ENCODE results near the gene MOB3C.

The MOB3C gene

GRCh38 chr1:46647611-46648010 lies 31.0 kb upstream of the MOB3C start:
- Histone ChIP-seq H3K79me2 (ENCODE audit: insufficient read depth, low read length) (no peaks in the 10 kb centered on the region), H3K27ac (ENCODE audit: low read depth, low read length) (no peak overlapping the region), H3K4me3 (ENCODE audit: insufficient read depth, low read length, poor library complexity, severe bottlenecking) (no peak overlapping the region), H3F3A (ENCODE audit: insufficient read depth) (no peaks in the 10 kb centered on the region), H3K9me2 (replicated peaks; ENCODE audit: insufficient read depth, low read length) (no peaks in the 10 kb centered on the region), H3K9me3 (ENCODE audit: insufficient read depth, low read length) (peaks cover 4% of the 10 kb centered on the region; the same call in 1 of the 2 replicates), H3K4me2 (ENCODE audit: low read depth, low read length, poor library complexity, severe bottlenecking) (no peak overlapping the region), H3K9ac (ENCODE audit: low read length) (no peak overlapping the region), H2AFZ (ENCODE audit: low read depth, low read length, severe bottlenecking) (no peak overlapping the region), H3K27me3 (ENCODE audit: low read length) (no peaks in the 10 kb centered on the region), H3K36me3 (ENCODE audit: low read length) (peaks cover 15% of the 10 kb centered on the region), H4K20me1 (ENCODE audit: low read depth, low read length) (no peaks in the 10 kb centered on the region)
- TF ChIP-seq EZH2phosphoT487 (conservative IDR thresholded peaks at IDR 0.05; ENCODE audit: low read length) = no peak

GRCh38 chr1:46646844-46647243 lies 30.2 kb upstream of the MOB3C start:
- H3F3A ChIP-seq (ENCODE audit: insufficient read depth) = no peaks in the 10 kb centered on the region
- H3K9me2 ChIP-seq (replicated peaks; ENCODE audit: insufficient read depth, low read length) = no peaks in the 10 kb centered on the region
- TF ChIP-seq EZH2phosphoT487 (conservative IDR thresholded peaks at IDR 0.05; ENCODE audit: low read length) = no peak
- TF ChIP-seq CTCF (IDR thresholded peaks at IDR 0.05; ENCODE audit: insufficient read depth, low read length, poor library complexity, severe bottlenecking) = no peak
- H3K27ac ChIP-seq (ENCODE audit: low read depth, low read length) = no peak overlapping the region
- H3K27me3 ChIP-seq (ENCODE audit: low read length) = no peaks in the 10 kb centered on the region
- H3K9me3 ChIP-seq (ENCODE audit: insufficient read depth, low read length) = peaks cover 4% of the 10 kb centered on the region; the same call in 1 of the 2 replicates
- H3K36me3 ChIP-seq (ENCODE audit: low read length) = peaks cover 10% of the 10 kb centered on the region
- no peak overlapping the region for H2AFZ ChIP-seq (ENCODE audit: low read depth, low read length, severe bottlenecking)
- H3K9ac ChIP-seq (ENCODE audit: low read length) = no peak overlapping the region
- H3K79me2 ChIP-seq (ENCODE audit: insufficient read depth, low read length) = no peaks in the 10 kb centered on the region
- no peaks in the 10 kb centered on the region for H4K20me1 ChIP-seq (ENCODE audit: low read depth, low read length)
- H3K4me3 ChIP-seq (ENCODE audit: insufficient read depth, low read length, poor library complexity, severe bottlenecking) = no peak overlapping the region
- no peak overlapping the region for H3K4me2 ChIP-seq (ENCODE audit: low read depth, low read length, poor library complexity, severe bottlenecking)

- no peaks in the 10 kb centered on the region for H4K20me1 ChIP-seq (ENCODE audit: low read depth, low read length)
- peaks cover 4% of the 10 kb centered on the region; the same call in 1 of the 2 replicates for H3K9me3 ChIP-seq (ENCODE audit: insufficient read depth, low read length)
- no peak overlapping the region for H3K4me3 ChIP-seq (ENCODE audit: insufficient read depth, low read length, poor library complexity, severe bottlenecking)
- H3K9ac ChIP-seq (ENCODE audit: low read length) = no peak overlapping the region
- H3K36me3 ChIP-seq (ENCODE audit: low read length) = peaks cover 10% of the 10 kb centered on the region
- no peak overlapping the region for H3K4me2 ChIP-seq (ENCODE audit: low read depth, low read length, poor library complexity, severe bottlenecking)
- H3K27me3 ChIP-seq (ENCODE audit: low read length) = no peaks in the 10 kb centered on the region
- no peaks in the 10 kb centered on the region for H3F3A ChIP-seq (ENCODE audit: insufficient read depth)
- no peak overlapping the region for H3K27ac ChIP-seq (ENCODE audit: low read depth, low read length)
- H2AFZ ChIP-seq (ENCODE audit: low read depth, low read length, severe bottlenecking) = no peak overlapping the region
- no peaks in the 10 kb centered on the region for H3K79me2 ChIP-seq (ENCODE audit: insufficient read depth, low read length)
- no peaks in the 10 kb centered on the region for H3K9me2 ChIP-seq (replicated peaks; ENCODE audit: insufficient read depth, low read length)
- no peak for TF ChIP-seq CTCF (IDR thresholded peaks at IDR 0.05; ENCODE audit: insufficient read depth, low read length, poor library complexity, severe bottlenecking)
- TF ChIP-seq EZH2phosphoT487 (conservative IDR thresholded peaks at IDR 0.05; ENCODE audit: low read length) = no peak
Measured at GRCh38 chr1:46646331-46646730, 29.7 kb upstream of the MOB3C start.

DNA sequence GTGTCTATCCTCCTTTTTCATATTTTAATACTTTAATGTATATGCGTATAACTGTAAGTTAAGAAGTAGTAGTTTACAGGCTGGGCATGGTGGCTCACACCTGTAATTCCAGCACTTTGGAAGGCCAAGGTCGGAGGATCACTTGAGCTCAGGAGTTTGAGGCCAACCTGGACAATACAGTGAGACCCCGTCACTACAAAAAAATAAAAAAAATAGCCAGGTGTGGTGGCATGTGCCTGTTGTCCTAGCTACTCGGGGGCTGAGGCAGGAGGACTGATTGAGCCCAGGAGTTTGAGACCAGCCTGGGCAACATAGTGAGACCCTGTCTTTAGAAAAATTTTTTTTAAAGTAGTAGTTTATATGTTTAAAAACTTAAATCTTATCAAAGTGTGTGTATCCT lies 29.2 kb upstream of the MOB3C start:
- Histone ChIP-seq H3K9me2 (replicated peaks; ENCODE audit: insufficient read depth, low read length) (no peaks in the 10 kb centered on the region), H3K27ac (ENCODE audit: low read depth, low read length) (no peak overlapping the region), H3K36me3 (ENCODE audit: low read length) (peaks cover 10% of the 10 kb centered on the region), H3K9me3 (ENCODE audit: insufficient read depth, low read length) (peaks cover 4% of the 10 kb centered on the region; the same call in 1 of the 2 replicates), H2AFZ (ENCODE audit: low read depth, low read length, severe bottlenecking) (no peak overlapping the region), H3K4me2 (ENCODE audit: low read depth, low read length, poor library complexity, severe bottlenecking) (no peak overlapping the region), H3K79me2 (ENCODE audit: insufficient read depth, low read length) (no peaks in the 10 kb centered on the region), H3K4me3 (ENCODE audit: insufficient read depth, low read length, poor library complexity, severe bottlenecking) (no peak overlapping the region), H3K27me3 (ENCODE audit: low read length) (no peaks in the 10 kb centered on the region), H3K9ac (ENCODE audit: low read length) (no peak overlapping the region), H3F3A (ENCODE audit: insufficient read depth) (no peaks in the 10 kb centered on the region), H4K20me1 (ENCODE audit: low read depth, low read length) (no peaks in the 10 kb centered on the region)
- TF ChIP-seq EZH2phosphoT487 (conservative IDR thresholded peaks at IDR 0.05; ENCODE audit: low read length) (no peak), CTCF (IDR thresholded peaks at IDR 0.05; ENCODE audit: insufficient read depth, low read length, poor library complexity, severe bottlenecking) (no peak)

Measured in SU-DHL-6 (cell line).